HG02970 (cell line): ENCODE data around the gene LRIG1.
"Not testable (repeated sequence)": the region's sequence is repeated elsewhere in the genome, so short reads cannot be mapped to it uniquely, and the experiment has no call there.

Experiments
- ATAC-seq: cut with Tn5 transposase; IDR thresholded peaks from one replicate; pipeline ENCODE4 v1.9.1; 2021; ENCODE audit warnings: mild to moderate bottlenecking, moderate library complexity, moderate number of reproducible peaks; ENCODE audit not compliant: unreplicated experiment, low FRiP score

LRIG1 gene

GRCh38 chr3:66427951-66428474, 72.8 kb downstream of the LRIG1 start:
- no peak for ATAC-seq

DNA sequence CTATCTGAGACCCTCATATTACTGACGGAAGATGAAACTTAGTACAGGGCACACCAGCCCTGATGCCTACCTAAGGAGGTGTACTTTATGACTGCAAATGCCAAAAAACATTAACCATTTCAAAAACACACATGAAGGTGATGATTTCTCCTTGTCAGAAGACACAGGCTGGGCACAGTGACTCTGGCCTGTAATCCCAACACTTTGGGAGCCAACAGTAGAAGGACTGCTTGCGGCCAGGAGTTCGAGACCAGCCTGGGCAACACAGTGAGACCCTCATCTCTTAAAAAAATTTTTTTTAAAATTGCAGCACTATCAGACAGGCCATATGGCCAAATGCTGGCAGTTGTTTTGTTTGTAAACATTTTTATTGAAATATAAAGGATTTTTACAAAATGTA, 73.5 kb downstream of the LRIG1 start:
- no peak for ATAC-seq

GRCh38 chr3:66426135-66426534, 74.7 kb downstream of the LRIG1 start:
- no peak for ATAC-seq

GRCh38 chr3:66425576-66426114, 75.2 kb downstream of the LRIG1 start:
- no peak for ATAC-seq

DNA sequence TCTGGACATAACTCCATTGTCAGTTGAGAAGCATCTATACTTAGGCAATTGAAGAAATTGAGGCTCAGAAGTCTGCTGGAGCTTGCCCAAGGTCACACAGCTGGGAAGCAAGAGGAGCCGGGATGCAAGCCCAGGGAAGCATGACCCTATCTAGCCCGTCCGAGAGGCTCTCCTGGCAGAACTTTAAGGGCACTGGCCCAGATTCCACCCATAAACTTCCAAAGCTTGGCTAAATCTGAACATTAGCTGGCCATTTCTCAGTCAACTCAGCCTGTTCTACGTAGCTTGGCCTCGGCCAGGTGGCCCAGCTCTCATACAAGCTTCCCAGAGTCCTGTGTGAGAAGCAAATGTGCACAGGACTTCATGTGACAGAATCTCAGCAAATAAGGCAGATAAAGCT, 75.8 kb downstream of the LRIG1 start:
- no peak for ATAC-seq

GRCh38 chr3:66423791-66424190, 77.0 kb downstream of the LRIG1 start:
- no peak for ATAC-seq

- ATAC-seq = not testable (repeated sequence)
These were observed 78.9 kb downstream of the LRIG1 start for GRCh38 chr3:66421893-66422292.

- ATAC-seq = not testable (repeated sequence)
These were observed 79.7 kb downstream of the LRIG1 start for GRCh38 chr3:66421144-66421543.

DNA sequence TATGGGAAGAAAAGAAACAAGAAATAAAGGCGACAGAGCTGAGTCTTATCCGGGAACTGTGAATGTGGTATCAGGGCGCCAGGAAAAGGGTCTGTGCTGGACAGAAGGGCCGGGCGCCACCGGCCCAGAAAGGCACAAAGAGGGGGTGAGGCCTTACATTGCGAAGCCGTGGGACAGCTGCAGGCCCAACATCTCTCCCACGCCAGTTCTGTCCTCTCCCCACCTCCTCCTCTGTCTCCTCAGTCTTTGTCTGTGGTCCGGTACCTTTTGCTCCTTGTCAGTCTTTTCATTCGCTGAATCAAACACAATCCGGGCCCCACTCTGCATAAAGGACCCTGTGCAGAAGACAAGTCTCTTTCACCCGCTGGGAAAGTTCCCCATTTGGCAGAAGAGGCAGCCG, 81.8 kb downstream of the LRIG1 start:
- no peak for ATAC-seq

DNA sequence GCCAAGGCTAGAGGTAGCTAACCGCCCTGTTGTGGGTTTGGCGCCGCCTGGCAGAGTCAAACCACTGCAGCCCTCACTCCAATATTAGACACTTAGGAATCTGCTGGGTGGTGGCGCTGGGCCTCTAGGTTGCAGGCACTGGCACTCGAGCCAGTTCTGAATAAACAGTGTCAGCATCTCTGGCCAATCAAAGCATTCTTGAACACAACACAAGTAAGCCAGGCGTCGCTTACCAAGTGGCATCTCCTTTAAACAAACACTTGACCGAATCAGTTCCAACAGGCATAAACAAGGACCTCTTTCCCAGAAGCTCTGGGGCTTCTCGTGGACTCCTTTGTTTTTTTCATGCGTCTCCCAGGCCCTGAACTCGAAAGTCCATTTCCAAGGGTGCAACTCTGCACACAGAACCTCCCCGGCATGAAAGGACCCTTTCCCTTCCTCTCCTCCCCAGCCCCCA, 82.3 kb downstream of the LRIG1 start:
- no peak for ATAC-seq

GRCh38 chr3:66416556-66417304, 84.1 kb downstream of the LRIG1 start:
- no peak for ATAC-seq

DNA sequence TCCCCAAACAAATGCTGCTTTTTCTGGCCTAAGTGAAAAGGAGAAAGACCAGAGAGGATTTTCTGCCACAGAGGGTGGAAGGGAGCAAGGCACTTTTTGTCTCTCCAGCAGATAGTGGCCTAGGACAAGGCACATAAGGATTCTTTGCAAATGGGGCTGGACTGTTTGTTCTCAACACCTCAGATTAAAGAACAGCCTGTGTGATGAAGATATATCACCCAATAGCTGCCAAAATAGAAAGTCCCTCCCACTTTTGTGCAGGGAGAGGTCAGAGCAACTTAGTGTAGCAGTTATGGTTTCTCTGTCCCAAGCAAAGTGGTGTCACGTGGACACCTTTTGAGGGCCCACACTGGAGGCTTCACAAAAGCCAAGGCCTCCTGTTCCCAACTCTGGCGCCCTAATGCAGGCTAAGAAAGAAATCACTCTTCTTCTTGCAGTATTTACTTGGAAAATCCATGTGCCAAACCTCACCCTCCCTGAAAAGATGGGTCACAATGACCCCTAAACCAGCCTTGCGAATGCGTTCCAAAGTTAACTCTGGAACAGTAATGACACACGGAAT, 84.9 kb downstream of the LRIG1 start:
- ATAC-seq = no peak

DNA sequence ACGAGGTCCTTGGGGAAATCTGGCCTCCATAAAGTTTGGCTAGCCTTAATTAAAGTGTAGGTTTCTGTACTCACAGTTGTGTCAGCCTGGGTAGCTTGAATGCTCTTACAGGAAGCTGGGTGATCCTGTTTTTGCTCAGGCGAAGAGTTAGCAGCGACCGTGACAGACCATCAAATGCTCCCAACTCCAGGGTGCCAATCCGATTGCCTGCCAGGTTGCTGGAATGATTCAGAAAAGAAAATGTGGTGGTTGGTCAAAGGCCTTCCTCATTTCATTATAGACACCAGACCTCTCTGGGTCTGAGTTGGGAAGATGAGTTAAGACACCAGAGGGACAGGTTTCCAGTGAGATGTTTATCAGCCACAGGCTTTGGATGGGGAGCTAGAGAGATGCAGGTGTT, 86.0 kb downstream of the LRIG1 start:
- ATAC-seq = no peak

- no peak for ATAC-seq
These were observed 87.6 kb downstream of the LRIG1 start for GRCh38 chr3:66413151-66413751.

DNA sequence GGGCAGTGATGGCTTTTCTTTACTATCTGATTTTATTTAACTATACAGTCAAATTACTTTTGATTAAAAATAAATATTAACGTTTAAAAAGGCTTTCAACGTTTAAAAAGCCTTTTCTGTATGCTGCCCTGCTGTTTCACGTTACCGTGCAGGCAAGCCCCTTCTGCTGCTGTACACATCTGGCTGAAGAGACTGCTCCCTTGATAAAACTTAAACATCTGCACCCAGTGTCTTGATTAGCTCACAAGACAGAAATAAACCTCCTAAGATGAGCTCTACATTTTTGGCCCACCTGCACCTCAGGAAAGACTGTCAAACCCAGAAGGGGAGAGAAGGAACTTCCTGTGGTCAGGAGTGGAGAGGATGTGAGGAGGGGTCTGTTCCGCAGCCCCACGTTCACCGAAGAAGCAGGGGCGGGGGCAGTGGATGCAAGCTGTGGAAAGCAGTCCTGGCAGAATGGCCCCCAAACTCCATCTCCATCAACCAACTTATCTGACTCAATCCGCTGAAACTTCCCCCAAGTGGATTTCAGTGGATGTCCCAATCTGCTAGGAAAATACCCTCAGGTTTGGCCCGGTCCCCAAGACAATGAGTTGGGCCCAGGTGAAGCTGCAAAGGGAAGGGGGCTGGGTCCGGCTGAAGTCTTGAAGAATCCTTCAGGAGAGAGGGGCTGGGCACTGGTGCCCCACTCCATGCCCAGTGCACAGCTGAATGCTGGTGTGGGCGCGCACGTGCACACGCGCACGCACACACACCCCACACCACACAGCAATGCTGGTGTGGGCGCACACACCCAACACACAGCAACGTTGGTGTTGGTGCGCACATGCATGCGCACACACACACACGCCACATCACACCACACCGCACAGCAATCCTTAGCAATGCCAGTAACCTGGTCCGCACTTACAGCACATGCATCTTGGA, 88.6 kb downstream of the LRIG1 start:
- no peak for ATAC-seq

DNA sequence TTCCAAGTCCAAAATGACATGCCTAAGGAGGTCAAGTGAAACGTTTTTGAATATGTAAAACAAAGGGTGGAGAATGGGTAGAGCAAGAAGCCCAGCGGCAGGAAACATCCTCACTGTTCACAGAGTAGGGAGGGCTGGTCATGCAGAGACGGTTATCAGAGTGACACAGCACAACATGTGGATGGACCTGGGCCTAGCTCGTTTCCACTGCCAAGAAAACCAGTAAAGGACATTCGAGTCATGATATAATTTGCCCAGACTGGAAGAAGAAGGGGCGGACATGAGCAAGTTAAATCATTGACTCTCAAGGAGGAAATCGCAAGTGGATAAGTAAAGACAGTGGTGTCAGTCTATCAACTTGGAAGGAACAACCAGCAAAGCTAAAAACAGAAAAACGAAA, 89.3 kb downstream of the LRIG1 start:
- no peak for ATAC-seq

- ATAC-seq = no peak
These were observed 89.8 kb downstream of the LRIG1 start for GRCh38 chr3:66410976-66411375.

- no peak for ATAC-seq
These were observed 90.8 kb downstream of the LRIG1 start for GRCh38 chr3:66409771-66410754.

DNA sequence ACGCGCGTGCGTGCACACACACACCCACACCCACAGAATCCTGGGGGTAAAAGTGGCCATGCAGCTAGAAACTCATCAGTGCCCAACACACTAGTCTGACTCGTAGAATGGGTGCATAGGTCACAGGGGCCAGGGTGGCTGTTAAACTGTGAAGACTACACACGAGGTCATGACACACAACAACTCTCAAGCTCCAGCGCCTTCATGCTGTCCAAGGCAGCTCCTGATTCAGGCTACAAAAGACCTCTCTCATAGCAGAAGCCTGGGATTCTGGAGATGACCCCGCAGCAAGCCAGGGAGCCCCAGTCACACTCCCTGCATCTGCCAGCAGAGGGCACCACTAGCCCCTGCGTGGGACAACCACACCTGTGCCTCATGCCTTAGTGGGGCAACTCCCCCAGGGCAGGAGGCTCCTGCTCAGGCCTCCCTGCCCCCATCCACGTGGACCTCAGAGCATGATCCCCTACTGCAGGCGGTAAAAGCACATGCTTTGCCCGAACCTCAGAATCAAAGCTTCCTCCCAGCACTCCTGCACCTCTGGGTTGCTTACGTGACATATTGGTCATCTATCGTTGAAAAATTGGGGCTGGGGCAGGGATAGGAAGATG, 93.1 kb downstream of the LRIG1 start:
- peak; percentile 60 for ATAC-seq
